GM21360 (cell line): ENCODE results near the gene PDE3B.
"Not testable (repeated sequence)": the region's sequence is repeated elsewhere in the genome, so short reads cannot be mapped to it uniquely, and the experiment has no call there.

Source experiments
- ATAC-seq: cut with Tn5 transposase; IDR thresholded peaks from one replicate; pipeline ENCODE4 v1.9.1; 2021; ENCODE audit warnings: mild to moderate bottlenecking, moderate library complexity; ENCODE audit not compliant: unreplicated experiment

PDE3B gene

DNA sequence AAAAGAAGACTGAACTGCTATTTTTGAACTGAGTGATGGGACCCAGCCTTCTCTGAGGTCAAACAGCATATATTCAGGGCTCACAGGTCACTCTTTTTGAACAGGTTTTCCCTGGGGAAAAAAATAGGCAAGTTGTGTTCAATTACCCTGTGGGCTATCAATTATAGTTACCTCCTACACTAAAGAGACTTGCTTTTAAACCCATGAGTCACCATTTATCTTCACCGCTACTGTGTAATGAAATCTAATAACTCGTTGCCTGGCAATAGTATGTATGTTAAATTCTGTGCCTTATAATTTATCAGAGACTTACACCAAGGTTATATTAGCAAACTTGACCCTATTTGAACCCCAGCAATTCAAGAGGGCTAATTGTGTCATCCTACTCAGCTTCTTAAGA, 149.9 kb downstream of the PDE3B start:
- ATAC-seq: no peak

GRCh38 chr11:14796028-14796427, 152.4 kb downstream of the PDE3B start:
- not testable (repeated sequence) for ATAC-seq

- no peak for ATAC-seq
These were observed 160.2 kb downstream of the PDE3B start for GRCh38 chr11:14803846-14804245.

GRCh38 chr11:14809466-14809865, 165.9 kb downstream of the PDE3B start:
- no peak for ATAC-seq

DNA sequence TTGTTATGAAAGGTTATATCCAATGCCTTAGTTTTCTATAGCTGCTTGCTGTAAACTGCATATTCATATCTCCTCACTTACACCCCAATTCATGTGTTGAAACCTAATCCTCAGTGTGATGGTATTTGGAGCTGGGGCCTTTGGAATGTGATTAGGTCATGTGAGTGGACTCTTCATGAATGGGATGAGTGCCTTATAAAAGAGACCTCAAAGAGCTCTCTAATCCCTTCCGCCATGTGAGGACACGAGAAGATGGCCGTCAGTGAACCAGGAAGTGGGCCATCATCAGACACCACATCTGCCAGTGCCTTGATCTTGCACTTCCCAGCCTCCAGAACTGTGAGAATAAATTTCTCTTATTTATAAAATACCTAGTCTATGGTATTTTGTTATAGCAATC, 169.2 kb downstream of the PDE3B start:
- ATAC-seq: no peak

GRCh38 chr11:14813516-14813915, 169.9 kb downstream of the PDE3B start:
- ATAC-seq: no peak

DNA sequence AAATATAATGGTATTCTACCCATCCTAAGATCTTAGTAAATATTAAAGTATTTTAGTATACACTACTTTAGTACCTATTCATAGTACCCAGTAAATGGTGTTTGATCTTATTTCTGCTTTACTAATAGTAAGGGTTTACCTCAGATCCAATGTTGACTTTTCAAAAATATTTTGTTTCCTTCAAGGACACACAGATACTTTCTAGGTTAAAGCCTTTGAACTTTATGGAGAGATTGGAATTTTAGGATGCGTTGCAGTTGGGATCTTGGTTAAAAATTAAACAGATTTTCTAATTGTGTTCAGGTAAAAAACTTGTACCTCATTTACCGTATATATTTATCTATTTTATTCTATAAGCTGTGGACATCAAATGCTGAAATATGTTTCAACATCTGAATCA, 175.2 kb downstream of the PDE3B start:
- ATAC-seq: no peak

GRCh38 chr11:14819596-14819995, 176.0 kb downstream of the PDE3B start:
- ATAC-seq: no peak

- ATAC-seq: no peak
These were observed 177.4 kb downstream of the PDE3B start for GRCh38 chr11:14821031-14821430.

DNA sequence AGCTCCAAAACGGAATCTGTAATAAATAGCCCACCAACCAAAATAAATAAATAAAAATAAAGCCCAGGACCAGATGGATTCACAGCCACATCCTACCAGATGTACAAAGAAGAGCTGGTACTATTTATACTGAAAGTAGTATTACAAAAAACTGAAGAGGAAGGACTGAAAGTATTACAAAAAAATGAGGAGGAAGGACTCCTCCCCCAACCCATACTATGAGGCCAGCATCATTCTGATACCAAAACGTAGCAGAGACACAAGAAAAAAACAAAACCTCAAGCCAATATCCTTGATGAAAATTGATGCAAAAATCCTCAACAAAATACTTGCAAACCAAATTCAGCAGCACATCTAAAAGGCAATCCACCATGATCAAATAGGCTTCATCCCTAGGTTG, 183.0 kb downstream of the PDE3B start:
- ATAC-seq: no peak

- ATAC-seq: no peak
These were observed 192.2 kb downstream of the PDE3B start for GRCh38 chr11:14835496-14836492.

- no peak for ATAC-seq
These were observed 198.4 kb downstream of the PDE3B start for GRCh38 chr11:14842002-14842401.

DNA sequence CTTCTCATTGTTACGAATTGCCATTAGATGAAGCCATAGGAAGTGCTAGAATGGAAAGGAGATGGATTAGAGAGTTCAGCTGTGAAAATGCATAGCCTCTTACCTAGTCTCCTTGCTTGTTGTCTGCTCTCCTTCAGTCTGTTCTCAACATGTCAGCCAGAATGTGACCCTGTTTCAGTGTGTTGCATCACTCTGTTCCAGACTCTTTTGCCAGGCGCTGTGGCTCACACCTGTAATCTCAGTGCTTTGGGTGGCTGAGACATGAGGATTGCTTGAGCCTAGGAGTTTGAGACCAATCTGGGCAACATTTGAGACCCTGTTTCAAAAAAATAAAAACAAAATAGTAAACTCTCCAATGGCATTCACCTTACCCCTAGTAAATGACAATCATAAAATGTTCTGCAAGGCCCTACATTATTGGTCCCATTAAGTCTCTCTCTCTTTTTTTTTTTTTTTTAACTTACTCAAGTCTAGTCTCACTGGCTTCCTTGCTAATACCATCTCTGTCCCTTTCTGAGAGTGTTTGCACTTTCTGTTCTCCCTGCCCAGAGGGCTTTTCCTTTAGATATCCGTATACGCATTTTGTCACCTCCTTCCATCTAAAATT, 209.1 kb downstream of the PDE3B start:
- no peak for ATAC-seq

DNA sequence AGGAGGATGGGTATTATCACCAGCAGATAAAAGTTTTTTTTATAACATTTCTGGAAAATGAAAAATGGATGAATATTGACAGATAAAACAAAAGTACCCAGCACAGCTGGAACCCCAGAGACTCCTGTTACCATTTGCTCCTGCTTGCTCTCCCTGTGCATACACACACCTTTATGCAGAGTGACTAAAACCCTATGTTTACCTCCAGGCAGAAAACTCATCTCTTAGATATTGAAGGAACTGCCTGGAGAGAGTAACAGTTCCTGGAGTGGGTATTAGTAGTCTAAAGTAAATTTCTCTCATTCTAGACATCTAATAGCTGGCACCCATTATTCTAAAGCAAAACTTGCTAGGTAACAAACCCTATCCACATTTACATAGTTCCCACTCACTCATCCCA, 210.5 kb downstream of the PDE3B start:
- ATAC-seq: no peak

GRCh38 chr11:14855890-14856289, 212.3 kb downstream of the PDE3B start:
- no peak for ATAC-seq

DNA sequence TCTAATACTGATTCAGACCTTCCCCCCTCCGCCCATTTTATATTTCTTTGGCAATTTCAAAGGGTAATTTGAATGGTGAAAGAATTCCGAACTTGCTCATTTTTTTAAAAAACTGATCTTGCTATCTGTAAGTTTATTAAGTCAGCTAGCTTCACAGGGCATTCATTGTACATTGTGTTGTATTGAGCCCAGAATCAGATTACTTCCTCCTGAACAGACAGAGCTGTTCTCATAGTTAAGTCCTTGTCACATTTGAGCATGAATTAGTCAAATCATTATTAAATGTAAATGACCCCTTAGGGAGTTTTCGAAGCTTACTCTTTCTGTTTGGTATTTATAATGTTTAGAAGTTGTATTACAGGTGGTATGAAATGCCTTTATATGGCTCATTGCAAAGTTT, 214.0 kb downstream of the PDE3B start:
- no peak for ATAC-seq

GRCh38 chr11:14858404-14858803, 214.8 kb downstream of the PDE3B start:
- no peak for ATAC-seq

DNA sequence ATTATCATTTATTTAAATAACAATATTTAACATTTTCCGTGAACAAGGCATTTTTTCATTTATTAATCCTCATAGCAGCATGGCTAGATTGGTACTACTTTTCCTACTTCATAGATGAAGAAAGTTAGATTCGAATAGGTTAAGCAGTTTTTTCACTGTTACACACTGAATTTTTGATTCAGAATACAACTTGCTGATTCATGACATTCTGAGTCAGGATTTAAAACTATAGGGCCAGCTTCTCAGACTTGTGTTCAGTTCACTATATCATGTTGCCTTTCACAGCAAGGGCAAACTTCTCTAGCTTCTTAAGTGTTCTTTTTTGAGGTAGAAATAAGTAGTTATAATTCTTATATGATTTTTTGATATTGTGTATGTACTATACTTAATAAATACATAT, 216.9 kb downstream of the PDE3B start:
- ATAC-seq: no peak

GRCh38 chr11:14861680-14862079, 218.1 kb downstream of the PDE3B start:
- ATAC-seq: no peak

- ATAC-seq: not testable (repeated sequence)
These were observed 220.2 kb downstream of the PDE3B start for GRCh38 chr11:14863775-14864174.

- no peak for ATAC-seq
These were observed 228.4 kb downstream of the PDE3B start for GRCh38 chr11:14872032-14872431.

GRCh38 chr11:14873632-14874031, 230.0 kb downstream of the PDE3B start:
- ATAC-seq: no peak
